ENCODE results near the gene THBS2.
"Not testable (repeated sequence)": the region's sequence is repeated elsewhere in the genome, so short reads cannot be mapped to it uniquely, and the experiment has no call there.

The THBS2 gene

DNA sequence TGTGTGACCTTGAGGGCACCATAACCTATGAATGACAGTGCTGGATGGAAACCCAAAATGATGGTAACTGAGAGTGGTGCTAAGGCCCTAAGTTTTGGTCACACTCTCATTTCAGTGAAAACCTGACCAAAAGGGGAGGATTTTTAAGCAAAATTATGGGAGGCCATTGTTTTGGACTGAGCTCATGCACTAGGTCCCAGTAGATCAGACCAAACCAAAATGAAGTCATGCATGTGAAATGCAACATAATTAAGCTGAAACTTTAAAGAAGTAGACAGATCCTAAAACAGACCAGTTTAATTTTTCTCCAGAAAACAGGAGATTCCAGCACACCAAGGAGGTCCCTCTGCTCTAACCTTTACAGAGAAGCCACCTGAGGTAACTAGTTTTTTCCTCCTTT is 24.0 kb upstream of the THBS2 start:
- Histone ChIP-seq H3K36me3 (ENCODE audit: control insufficient read depth, insufficient read depth, low read length) (no peaks in the 10 kb centered on the region), H3K9me3 (ENCODE audit: control insufficient read depth, low read length) (no peaks in the 10 kb centered on the region), H3K27me3 (replicated peaks; ENCODE audit: control insufficient read depth, insufficient read depth, low read length, poor library complexity, severe bottlenecking) (no peaks in the 10 kb centered on the region), H3K4me3 (ENCODE audit: insufficient read depth, low read depth, low read length, poor library complexity, severe bottlenecking) (no peak overlapping the region), H3K27ac (ENCODE audit: insufficient read depth, low read length, poor library complexity, severe bottlenecking) (no peak overlapping the region), H3K4me1 (ENCODE audit: control insufficient read depth, insufficient read depth, low read length, poor library complexity, severe bottlenecking) (no peaks in the 10 kb centered on the region)
- no peak for DNase-seq

DNA sequence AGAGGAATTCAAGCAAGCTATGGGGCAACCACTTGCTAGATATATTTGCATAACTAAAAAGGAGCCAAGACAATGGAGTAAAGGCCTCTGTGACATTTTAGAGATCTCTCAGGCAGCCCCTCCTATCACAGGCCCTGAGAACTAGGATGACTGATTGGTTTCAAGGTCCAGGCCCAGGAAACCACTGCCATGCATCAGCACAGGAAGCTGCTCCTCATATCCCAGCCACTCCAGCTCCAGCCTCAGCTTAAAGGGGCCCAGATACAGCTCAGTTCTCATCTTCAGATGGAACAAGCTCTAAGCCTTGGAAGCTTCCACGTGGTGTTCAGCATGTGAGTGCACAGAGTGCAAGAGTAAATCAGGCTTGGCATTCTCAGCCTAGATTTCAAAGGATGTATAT is 21.1 kb upstream of the THBS2 start:
- no peak for DNase-seq
- H3K4me1 ChIP-seq (ENCODE audit: control insufficient read depth, insufficient read depth, low read length, poor library complexity, severe bottlenecking), result no peaks in the 10 kb centered on the region

DNA sequence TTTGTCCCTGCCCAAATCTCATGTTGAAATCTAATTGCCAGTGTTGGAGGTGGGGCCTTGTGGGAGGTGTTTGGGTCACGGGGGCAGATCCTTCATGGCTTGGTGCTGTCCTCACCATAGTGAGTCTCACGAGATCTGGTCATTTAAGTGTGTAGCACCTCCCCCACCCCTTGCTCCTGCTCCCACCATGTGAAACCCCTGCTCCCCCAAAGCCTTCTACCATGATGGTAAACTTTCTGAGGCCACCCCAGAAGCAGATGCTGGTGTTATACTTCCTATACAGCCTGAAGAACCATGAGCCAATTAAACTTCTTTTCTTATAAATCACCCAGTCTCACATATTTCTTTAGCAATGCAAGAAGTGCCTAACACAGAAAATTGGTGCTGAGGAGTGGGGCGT is 19.9 kb upstream of the THBS2 start:
- no peak overlapping the region for H3K4me3 ChIP-seq (ENCODE audit: insufficient read depth, low read depth, low read length, poor library complexity, severe bottlenecking)
- H3K27ac ChIP-seq (ENCODE audit: insufficient read depth, low read length, poor library complexity, severe bottlenecking), result no peak overlapping the region
- no peaks in the 10 kb centered on the region for H3K27me3 ChIP-seq (replicated peaks; ENCODE audit: control insufficient read depth, insufficient read depth, low read length, poor library complexity, severe bottlenecking)
- no peaks in the 10 kb centered on the region for H3K4me1 ChIP-seq (ENCODE audit: control insufficient read depth, insufficient read depth, low read length, poor library complexity, severe bottlenecking)
- no peaks in the 10 kb centered on the region for H3K36me3 ChIP-seq (ENCODE audit: control insufficient read depth, insufficient read depth, low read length)
- DNase-seq, result no peak
- H3K9me3 ChIP-seq (ENCODE audit: control insufficient read depth, low read length), result no peaks in the 10 kb centered on the region

More for the DNA sequence above, 21.1 kb upstream of the THBS2 start:
- H3K27ac ChIP-seq (ENCODE audit: insufficient read depth, low read length, poor library complexity, severe bottlenecking), result no peak overlapping the region
- no peaks in the 10 kb centered on the region for H3K36me3 ChIP-seq (ENCODE audit: control insufficient read depth, insufficient read depth, low read length)
- no peak overlapping the region for H3K4me3 ChIP-seq (ENCODE audit: insufficient read depth, low read depth, low read length, poor library complexity, severe bottlenecking)
- no peaks in the 10 kb centered on the region for H3K27me3 ChIP-seq (replicated peaks; ENCODE audit: control insufficient read depth, insufficient read depth, low read length, poor library complexity, severe bottlenecking)
- no peaks in the 10 kb centered on the region for H3K9me3 ChIP-seq (ENCODE audit: control insufficient read depth, low read length)

DNA sequence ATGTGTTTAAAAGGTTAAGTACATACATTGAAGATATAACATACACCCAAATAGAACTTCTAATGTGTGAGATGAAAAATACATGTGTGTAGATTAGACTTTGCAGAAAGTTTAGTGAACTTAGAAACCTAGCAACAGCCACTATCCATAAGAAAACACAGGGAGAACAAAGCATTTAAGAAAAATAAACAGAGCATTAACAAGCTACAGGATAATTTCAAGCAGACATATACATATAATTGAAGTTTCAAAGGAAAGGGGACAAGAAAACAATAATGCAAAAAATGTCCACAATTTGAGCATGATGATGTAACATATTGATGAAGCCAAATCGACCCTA is 18.2 kb upstream of the THBS2 start:
- Histone ChIP-seq H3K4me1 (ENCODE audit: control insufficient read depth, insufficient read depth, low read length, poor library complexity, severe bottlenecking) (no peaks in the 10 kb centered on the region), H3K9me3 (ENCODE audit: control insufficient read depth, low read length) (no peaks in the 10 kb centered on the region), H3K27ac (ENCODE audit: insufficient read depth, low read length, poor library complexity, severe bottlenecking) (no peak overlapping the region), H3K4me3 (ENCODE audit: insufficient read depth, low read depth, low read length, poor library complexity, severe bottlenecking) (no peak overlapping the region), H3K27me3 (replicated peaks; ENCODE audit: control insufficient read depth, insufficient read depth, low read length, poor library complexity, severe bottlenecking) (no peaks in the 10 kb centered on the region), H3K36me3 (ENCODE audit: control insufficient read depth, insufficient read depth, low read length) (no peaks in the 10 kb centered on the region)
- no peak for DNase-seq

DNA sequence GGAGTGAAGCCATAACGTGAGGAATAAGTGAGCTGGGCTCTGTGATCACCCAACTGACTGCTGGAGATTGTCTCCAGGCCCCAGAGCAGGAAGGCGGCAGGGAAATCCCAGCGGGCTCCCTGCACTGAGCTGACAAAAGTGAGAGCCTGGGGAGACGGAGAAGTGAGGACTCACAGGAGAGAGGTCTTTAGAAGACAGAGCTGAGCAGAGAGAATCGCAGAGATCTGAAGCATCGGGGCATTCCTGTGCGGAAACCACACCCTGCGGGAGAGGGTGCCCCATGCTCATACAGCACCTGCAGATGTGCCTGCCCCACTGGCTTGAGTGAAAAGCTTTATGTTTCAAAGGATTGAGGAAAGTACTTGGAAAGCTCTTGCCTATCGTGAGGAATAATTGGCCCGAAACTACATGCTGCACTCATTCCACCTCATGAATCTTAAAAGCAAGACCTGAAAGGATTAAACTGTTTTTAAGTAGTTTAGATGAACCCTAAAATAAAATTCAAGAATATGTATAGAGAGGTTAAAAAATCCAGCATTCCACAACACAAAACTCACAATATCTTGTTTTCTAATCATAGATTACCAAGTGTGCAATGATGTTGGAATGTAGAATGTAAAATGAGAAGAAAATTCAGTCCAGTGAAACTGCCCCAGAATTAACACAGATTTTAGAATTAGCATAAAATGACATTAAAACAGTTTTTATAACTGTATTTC is 17.7 kb upstream of the THBS2 start:
- Histone ChIP-seq H3K27ac (ENCODE audit: insufficient read depth, low read length, poor library complexity, severe bottlenecking) (no peak overlapping the region), H3K9me3 (ENCODE audit: control insufficient read depth, low read length) (no peaks in the 10 kb centered on the region), H3K4me1 (ENCODE audit: control insufficient read depth, insufficient read depth, low read length, poor library complexity, severe bottlenecking) (no peaks in the 10 kb centered on the region), H3K36me3 (ENCODE audit: control insufficient read depth, insufficient read depth, low read length) (no peaks in the 10 kb centered on the region), H3K27me3 (replicated peaks; ENCODE audit: control insufficient read depth, insufficient read depth, low read length, poor library complexity, severe bottlenecking) (no peaks in the 10 kb centered on the region), H3K4me3 (ENCODE audit: insufficient read depth, low read depth, low read length, poor library complexity, severe bottlenecking) (no peak overlapping the region)
- DNase-seq, result no peak

DNA sequence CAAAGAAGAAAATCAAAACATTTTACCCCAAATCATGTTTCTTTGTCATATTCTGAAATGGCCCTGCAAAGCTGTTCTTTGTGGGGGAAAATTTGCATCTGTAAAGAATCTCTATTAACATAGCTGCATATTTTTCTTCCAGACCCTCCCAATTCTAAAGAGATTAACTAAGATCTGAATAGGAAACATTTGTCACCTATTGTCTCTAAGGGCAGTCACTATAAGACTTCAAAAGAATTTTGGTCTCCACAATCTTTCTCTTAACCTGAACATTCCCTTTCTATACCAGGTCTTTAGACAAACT is 16.4 kb upstream of the THBS2 start:
- not testable (repeated sequence) for H3K36me3 ChIP-seq (ENCODE audit: control insufficient read depth, insufficient read depth, low read length); H3K27me3 ChIP-seq (replicated peaks; ENCODE audit: control insufficient read depth, insufficient read depth, low read length, poor library complexity, severe bottlenecking); H3K27ac ChIP-seq (ENCODE audit: insufficient read depth, low read length, poor library complexity, severe bottlenecking); H3K4me3 ChIP-seq (ENCODE audit: insufficient read depth, low read depth, low read length, poor library complexity, severe bottlenecking); H3K4me1 ChIP-seq (ENCODE audit: control insufficient read depth, insufficient read depth, low read length, poor library complexity, severe bottlenecking); DNase-seq; H3K9me3 ChIP-seq (ENCODE audit: control insufficient read depth, low read length)

DNA sequence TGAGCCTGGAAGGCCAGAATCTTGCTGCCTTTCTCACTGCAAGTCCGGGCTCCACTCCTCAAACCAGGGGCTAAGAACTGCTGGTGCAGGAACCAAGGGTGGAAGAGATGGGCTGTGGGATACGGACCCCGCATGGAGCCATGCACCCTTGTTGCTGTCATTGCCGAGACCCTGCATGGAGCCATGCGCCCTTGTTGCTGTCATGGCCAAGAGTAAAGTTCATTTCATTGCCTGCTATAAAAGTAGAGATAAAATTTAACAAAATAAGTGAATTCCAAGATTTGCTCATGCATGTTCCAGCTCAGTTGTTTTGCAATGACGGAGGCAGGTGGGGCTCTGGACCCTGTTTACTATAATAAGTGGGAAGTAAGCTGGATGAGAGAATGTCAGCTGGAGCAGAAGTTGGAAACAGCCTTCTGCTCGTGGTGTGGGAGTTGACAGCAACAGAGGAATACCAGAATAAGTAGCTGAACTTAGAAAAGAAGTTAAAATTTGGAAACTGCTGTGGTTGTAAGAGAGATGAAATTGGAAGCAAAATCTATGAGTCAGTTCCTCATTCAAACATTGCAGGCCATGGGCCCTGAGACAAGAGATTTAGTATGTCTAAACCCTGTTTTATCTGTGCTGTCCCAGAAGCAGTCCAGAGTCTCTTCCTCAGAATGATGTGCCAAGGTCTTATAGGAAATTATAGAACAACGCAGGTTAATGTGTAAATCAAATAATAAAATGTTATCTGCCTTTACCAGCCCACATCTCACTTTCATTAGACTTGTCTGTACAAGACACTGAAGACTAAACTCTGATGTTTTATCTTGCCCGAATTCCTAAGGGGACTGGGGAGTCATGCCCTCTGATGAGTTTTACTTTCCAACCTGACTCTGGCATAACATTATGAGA is 15.8 kb upstream of the THBS2 start:
- H3K4me3 ChIP-seq (ENCODE audit: insufficient read depth, low read depth, low read length, poor library complexity, severe bottlenecking), result no peak overlapping the region
- DNase-seq, result no peak
- no peak overlapping the region for H3K27ac ChIP-seq (ENCODE audit: insufficient read depth, low read length, poor library complexity, severe bottlenecking)
- H3K36me3 ChIP-seq (ENCODE audit: control insufficient read depth, insufficient read depth, low read length), result no peaks in the 10 kb centered on the region
- H3K27me3 ChIP-seq (replicated peaks; ENCODE audit: control insufficient read depth, insufficient read depth, low read length, poor library complexity, severe bottlenecking), result no peaks in the 10 kb centered on the region
- H3K9me3 ChIP-seq (ENCODE audit: control insufficient read depth, low read length), result no peaks in the 10 kb centered on the region
- H3K4me1 ChIP-seq (ENCODE audit: control insufficient read depth, insufficient read depth, low read length, poor library complexity, severe bottlenecking), result no peaks in the 10 kb centered on the region

DNA sequence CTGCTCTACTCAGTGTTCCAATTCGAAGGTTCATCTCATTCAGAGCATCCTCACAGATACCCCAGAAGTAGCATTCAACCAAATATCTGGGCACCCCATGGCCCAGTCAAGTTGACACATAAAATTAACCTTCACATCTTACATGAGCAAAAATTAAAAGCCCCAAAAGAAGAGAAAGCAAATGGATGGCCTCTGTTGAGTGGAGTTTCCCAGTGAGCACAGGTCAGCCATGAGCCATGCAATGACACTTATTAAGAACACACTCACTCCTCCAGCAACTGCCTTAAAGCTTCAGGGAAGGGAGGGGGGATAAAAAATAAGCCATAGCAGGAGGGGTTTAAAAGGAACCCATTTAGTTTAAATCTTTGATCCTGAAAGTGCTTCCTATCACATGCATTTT is 14.6 kb upstream of the THBS2 start:
- H3K9me3 ChIP-seq (ENCODE audit: control insufficient read depth, low read length), result no peaks in the 10 kb centered on the region
- H3K27ac ChIP-seq (ENCODE audit: insufficient read depth, low read length, poor library complexity, severe bottlenecking), result no peak overlapping the region
- DNase-seq, result no peak
- no peak overlapping the region for H3K4me3 ChIP-seq (ENCODE audit: insufficient read depth, low read depth, low read length, poor library complexity, severe bottlenecking)
- H3K36me3 ChIP-seq (ENCODE audit: control insufficient read depth, insufficient read depth, low read length), result no peaks in the 10 kb centered on the region
- no peaks in the 10 kb centered on the region for H3K27me3 ChIP-seq (replicated peaks; ENCODE audit: control insufficient read depth, insufficient read depth, low read length, poor library complexity, severe bottlenecking)
- no peaks in the 10 kb centered on the region for H3K4me1 ChIP-seq (ENCODE audit: control insufficient read depth, insufficient read depth, low read length, poor library complexity, severe bottlenecking)

DNA sequence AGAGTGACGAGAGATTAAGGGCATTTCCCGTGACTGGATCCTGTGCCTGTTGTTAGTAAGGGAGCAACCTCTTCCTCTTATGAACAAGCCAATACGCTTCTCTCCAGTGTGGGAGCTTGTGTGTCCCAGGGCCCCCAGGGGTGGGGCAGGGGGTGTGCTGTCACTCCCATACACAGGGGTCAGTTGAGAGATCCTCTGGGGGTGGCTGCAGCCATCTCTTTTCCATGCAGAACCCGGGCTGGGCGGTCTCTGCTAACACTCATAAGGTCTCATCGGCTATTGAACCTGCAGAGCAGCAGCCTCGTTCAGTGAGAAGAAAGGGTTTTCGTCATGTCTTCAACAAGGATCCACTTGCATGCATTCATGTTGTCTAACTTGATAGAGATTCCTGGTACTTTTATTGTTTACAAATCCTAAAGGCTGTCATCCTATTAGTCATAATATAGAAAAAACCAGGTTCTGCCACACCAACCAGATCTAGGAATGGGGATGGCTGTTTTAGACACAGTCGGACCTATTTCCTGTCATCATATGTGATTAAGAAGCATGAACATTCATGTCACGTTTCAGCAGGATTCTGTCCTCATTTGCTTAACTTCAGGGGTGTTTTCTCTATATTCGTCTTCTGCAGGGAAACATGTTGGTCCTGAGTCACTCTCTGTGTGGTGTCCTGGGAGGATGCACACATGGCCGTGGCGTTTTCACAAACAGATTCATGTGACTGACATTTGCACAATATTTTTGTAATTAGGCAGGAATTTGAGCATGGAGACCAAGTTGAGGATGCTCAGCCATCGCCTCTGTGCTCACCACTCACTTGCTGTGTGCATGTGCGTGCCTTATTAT is 13.3 kb upstream of the THBS2 start:
- Histone ChIP-seq H3K27me3 (replicated peaks; ENCODE audit: control insufficient read depth, insufficient read depth, low read length, poor library complexity, severe bottlenecking) (no peaks in the 10 kb centered on the region), H3K36me3 (ENCODE audit: control insufficient read depth, insufficient read depth, low read length) (no peaks in the 10 kb centered on the region), H3K9me3 (ENCODE audit: control insufficient read depth, low read length) (no peaks in the 10 kb centered on the region), H3K27ac (ENCODE audit: insufficient read depth, low read length, poor library complexity, severe bottlenecking) (no peak overlapping the region), H3K4me1 (ENCODE audit: control insufficient read depth, insufficient read depth, low read length, poor library complexity, severe bottlenecking) (no peaks in the 10 kb centered on the region), H3K4me3 (ENCODE audit: insufficient read depth, low read depth, low read length, poor library complexity, severe bottlenecking) (no peak overlapping the region)
- DNase-seq, result no peak

DNA sequence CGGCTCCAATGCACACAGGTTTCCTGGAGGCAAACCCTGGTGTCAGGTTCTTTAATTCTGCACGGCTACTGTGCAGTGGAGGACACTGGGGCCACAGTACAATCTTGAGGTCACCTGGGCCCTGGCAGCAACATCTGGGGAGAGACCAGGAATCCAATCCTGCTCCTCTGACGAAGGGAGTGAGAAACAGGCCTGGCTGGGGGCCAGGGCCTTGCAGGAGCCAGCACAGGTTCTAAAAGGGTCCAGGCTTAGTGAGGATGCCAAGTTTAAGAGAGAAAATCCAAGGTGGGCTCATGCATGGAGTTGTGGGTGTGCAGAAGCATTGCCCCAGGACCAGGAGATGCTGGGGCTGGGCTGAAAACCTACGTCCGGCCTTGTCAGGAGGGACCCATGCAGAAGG is 12.6 kb upstream of the THBS2 start:
- DNase-seq, result no peak
- Histone ChIP-seq H3K36me3 (ENCODE audit: control insufficient read depth, insufficient read depth, low read length) (no peaks in the 10 kb centered on the region), H3K4me1 (ENCODE audit: control insufficient read depth, insufficient read depth, low read length, poor library complexity, severe bottlenecking) (no peaks in the 10 kb centered on the region)

More for the DNA sequence above, 12.6 kb upstream of the THBS2 start:
- no peak overlapping the region for H3K27ac ChIP-seq (ENCODE audit: insufficient read depth, low read length, poor library complexity, severe bottlenecking)
- H3K9me3 ChIP-seq (ENCODE audit: control insufficient read depth, low read length), result no peaks in the 10 kb centered on the region
- H3K27me3 ChIP-seq (replicated peaks; ENCODE audit: control insufficient read depth, insufficient read depth, low read length, poor library complexity, severe bottlenecking), result no peaks in the 10 kb centered on the region
- H3K4me3 ChIP-seq (ENCODE audit: insufficient read depth, low read depth, low read length, poor library complexity, severe bottlenecking), result no peak overlapping the region

Data from effector memory CD4-positive, alpha-beta T cell (primary cell).